Panc1 (cell line): Measurements from ENCODE around the gene PPT2. TPM values are rescaled to one million over a fixed set of nuclear protein-coding genes. Genes with fewer than 3 reads are reported as not detected.

Source experiments
- ATAC-seq: fragments of 200-7000 bp; cut with Tn5 transposase; 2 replicates; pipeline ENCODE4 v1.9.1; 2020; ENCODE audit warnings: mild to moderate bottlenecking, moderate library complexity
- BruUV-seq: library from RNA; stranded (reverse); fragments of 400-500 nt; replicated peaks from 2 replicates; lab custom pipeline; 2021; lab: Mats Ljungman, UMichigan
- CTCF ChIA-PET: fragments of 300-600 bp; sonication (Branson Sonifier 250); formaldehyde crosslinking; loops from one replicate; lab custom pipeline; 2022; ENCODE audit warnings: antibody characterized with exemption; lab: Charles Lee
- POLR2A ChIA-PET: fragments of 300-600 bp; sonication (Branson Sonifier 250); formaldehyde crosslinking; loops from one replicate; lab custom pipeline; 2022; ENCODE audit warnings: antibody characterized with exemption; lab: Charles Lee
- DNase-seq: peaks from one replicate; pipeline ENCODE4 v3.0.0-alpha.2; 2010; ENCODE audit warnings: low read depth, low spot score
- H3K27ac ChIP-seq: 2 replicates; pipeline ENCODE4 v1.5.1; 2011; ENCODE audit warnings: mild to moderate bottlenecking, low read length, inconsistent platforms
- H3K27me3 ChIP-seq: fragments of 200-500 bp; sonication (Bioruptor generic); 2 replicates; pipeline ENCODE4 v1.6.0; 2014; ENCODE audit warnings: low read length, inconsistent platforms; ENCODE audit not compliant: control insufficient read depth, insufficient read depth
- H3K36me3 ChIP-seq: fragments of 200-500 bp; sonication (Bioruptor generic); 2 replicates; pipeline ENCODE4 v1.5.1; 2014; ENCODE audit warnings: inconsistent platforms, mild to moderate bottlenecking, low read length, moderate library complexity; ENCODE audit not compliant: control insufficient read depth, insufficient read depth
- H3K4me1 ChIP-seq: 2 replicates; pipeline ENCODE4 v1.5.1; 2011; ENCODE audit warnings: inconsistent platforms, mild to moderate bottlenecking, low read length, moderate library complexity; ENCODE audit not compliant: control insufficient read depth, insufficient read depth
- H3K4me3 ChIP-seq, 2 experiments: 2 replicates each; pipeline ENCODE4 v1.5.1; 2011 to 2012; ENCODE audit warnings: low read depth in 2 of 2, low read length in 2 of 2, mild to moderate bottlenecking in 2 of 2, inconsistent platforms in 1 of 2, moderate library complexity in 1 of 2
- H3K9me3 ChIP-seq: fragments of 200-500 bp; sonication (Bioruptor generic); 2 replicates; pipeline ENCODE4 v1.5.1; 2014; ENCODE audit warnings: low read depth, mild to moderate bottlenecking, inconsistent platforms, low read length, moderate library complexity; ENCODE audit not compliant: control insufficient read depth, insufficient read depth
- CTCF ChIP-seq: fragments of 450-650 bp; IDR thresholded peaks from 2 replicates; pipeline ENCODE4 v1.5.1; 2017; ENCODE audit warnings: mild to moderate bottlenecking
- POLR2AphosphoS5 ChIP-seq: IDR thresholded peaks from 2 replicates; pipeline ENCODE4 v1.6.1; 2012; ENCODE audit warnings: mild to moderate bottlenecking, low read depth, low read length, moderate library complexity
- REST ChIP-seq, 2 experiments: IDR thresholded peaks; 2 replicates each; pipeline ENCODE4 v1.6.1; 2011 to 2012; ENCODE audit warnings: low read depth in 2 of 2, control low read depth in 1 of 2, low read length in 1 of 2, mild to moderate bottlenecking in 1 of 2, moderate library complexity in 1 of 2; ENCODE audit not compliant: insufficient read depth in 1 of 2
- SIN3A ChIP-seq: IDR thresholded peaks from 2 replicates; pipeline ENCODE4 v1.6.1; 2012; ENCODE audit warnings: low read depth, mild to moderate bottlenecking, low read length, moderate library complexity, borderline replicate concordance; ENCODE audit not compliant: insufficient read depth
- TCF7L2 ChIP-seq: IDR thresholded peaks from 2 replicates; pipeline ENCODE4 v1.6.1; 2011; ENCODE audit warnings: mild to moderate bottlenecking, low read depth, low read length, inconsistent platforms
- in situ Hi-C: cut with HindIII; loops from 2 replicates; pipeline ENCODE4 v1.10.0; 2016; ENCODE audit warnings: low sequenced_read_pairs, low pct_unique_long_range_greater_than_20kb
- intact Hi-C: fragments of 100-400 bp; cut with micrococcal nuclease; formaldehyde crosslinking; loops from one replicate; pipeline ENCODE4 v1.10.0; 2022; ENCODE audit not compliant: unreplicated experiment
- total RNA-seq: library from RNA; stranded (reverse); gene quantifications from one replicate; pipeline ENCODE4 v1.2.1, GENCODE V29; 2021; ENCODE audit not compliant: unreplicated experiment

The PPT2 gene
- total RNA-seq, 1 experiment from 2014 or later: 20.1 TPM

GRCh38 chr6:32137454-32137853 is 16.5 kb upstream of the PPT2 start:
- BruUV-seq: no TSS peak
- in situ Hi-C loops: no loop called here
- Histone ChIP-seq H3K4me3 (no peak overlapping the region), H3K27ac (no peak overlapping the region), H3K9me3 (no peaks in the 10 kb centered on the region), H3K36me3 (no peaks in the 10 kb centered on the region), H3K27me3 (no peaks in the 10 kb centered on the region), H3K4me1 (no peaks in the 10 kb centered on the region)
- DNase-seq (no peak), ATAC-seq (no peak)
- CTCF ChIA-PET: no interaction called here
- intact Hi-C loops: no loop called here
- POLR2A ChIA-PET: no interaction called here
- TF ChIP-seq REST (IDR thresholded peaks at IDR 0.05; ENCODE audit: insufficient read depth in 1 of 2, low read depth in 2 of 2, low read length in 1 of 2) (no peak), TCF7L2 (no peak), SIN3A (no peak), POLR2AphosphoS5 (no peak), CTCF (no peak)

GRCh38 chr6:32139590-32139989 is 14.4 kb upstream of the PPT2 start:
- BruUV-seq: no TSS peak

More at GRCh38 chr6:32139590-32139989, 14.4 kb upstream of the PPT2 start:
- TF ChIP-seq SIN3A: no peak
- no peak for TF ChIP-seq CTCF
- no peak for TF ChIP-seq TCF7L2
- no peak for TF ChIP-seq REST (IDR thresholded peaks at IDR 0.05; ENCODE audit: insufficient read depth in 1 of 2, low read depth in 2 of 2, low read length in 1 of 2)
- no peak for TF ChIP-seq POLR2AphosphoS5
- Histone ChIP-seq H3K4me1 (no peaks in the 10 kb centered on the region), H3K4me3 (no peak overlapping the region), H3K27ac (no peak overlapping the region), H3K27me3 (no peaks in the 10 kb centered on the region), H3K36me3 (no peaks in the 10 kb centered on the region), H3K9me3 (no peaks in the 10 kb centered on the region)
- ATAC-seq (no peak), DNase-seq (no peak)
- ChIA-PET POLR2A (no interaction called here), CTCF (no interaction called here)
- in situ Hi-C loops: no loop called here
- intact Hi-C loops: no loop called here
